Measurements from ENCODE around the gene PNISR.
"Not testable (repeated sequence)": the region's sequence is repeated elsewhere in the genome, so short reads cannot be mapped to it uniquely, and the experiment has no call there.

Gene PNISR, protein sequence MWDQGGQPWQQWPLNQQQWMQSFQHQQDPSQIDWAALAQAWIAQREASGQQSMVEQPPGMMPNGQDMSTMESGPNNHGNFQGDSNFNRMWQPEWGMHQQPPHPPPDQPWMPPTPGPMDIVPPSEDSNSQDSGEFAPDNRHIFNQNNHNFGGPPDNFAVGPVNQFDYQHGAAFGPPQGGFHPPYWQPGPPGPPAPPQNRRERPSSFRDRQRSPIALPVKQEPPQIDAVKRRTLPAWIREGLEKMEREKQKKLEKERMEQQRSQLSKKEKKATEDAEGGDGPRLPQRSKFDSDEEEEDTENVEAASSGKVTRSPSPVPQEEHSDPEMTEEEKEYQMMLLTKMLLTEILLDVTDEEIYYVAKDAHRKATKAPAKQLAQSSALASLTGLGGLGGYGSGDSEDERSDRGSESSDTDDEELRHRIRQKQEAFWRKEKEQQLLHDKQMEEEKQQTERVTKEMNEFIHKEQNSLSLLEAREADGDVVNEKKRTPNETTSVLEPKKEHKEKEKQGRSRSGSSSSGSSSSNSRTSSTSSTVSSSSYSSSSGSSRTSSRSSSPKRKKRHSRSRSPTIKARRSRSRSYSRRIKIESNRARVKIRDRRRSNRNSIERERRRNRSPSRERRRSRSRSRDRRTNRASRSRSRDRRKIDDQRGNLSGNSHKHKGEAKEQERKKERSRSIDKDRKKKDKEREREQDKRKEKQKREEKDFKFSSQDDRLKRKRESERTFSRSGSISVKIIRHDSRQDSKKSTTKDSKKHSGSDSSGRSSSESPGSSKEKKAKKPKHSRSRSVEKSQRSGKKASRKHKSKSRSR

DNA sequence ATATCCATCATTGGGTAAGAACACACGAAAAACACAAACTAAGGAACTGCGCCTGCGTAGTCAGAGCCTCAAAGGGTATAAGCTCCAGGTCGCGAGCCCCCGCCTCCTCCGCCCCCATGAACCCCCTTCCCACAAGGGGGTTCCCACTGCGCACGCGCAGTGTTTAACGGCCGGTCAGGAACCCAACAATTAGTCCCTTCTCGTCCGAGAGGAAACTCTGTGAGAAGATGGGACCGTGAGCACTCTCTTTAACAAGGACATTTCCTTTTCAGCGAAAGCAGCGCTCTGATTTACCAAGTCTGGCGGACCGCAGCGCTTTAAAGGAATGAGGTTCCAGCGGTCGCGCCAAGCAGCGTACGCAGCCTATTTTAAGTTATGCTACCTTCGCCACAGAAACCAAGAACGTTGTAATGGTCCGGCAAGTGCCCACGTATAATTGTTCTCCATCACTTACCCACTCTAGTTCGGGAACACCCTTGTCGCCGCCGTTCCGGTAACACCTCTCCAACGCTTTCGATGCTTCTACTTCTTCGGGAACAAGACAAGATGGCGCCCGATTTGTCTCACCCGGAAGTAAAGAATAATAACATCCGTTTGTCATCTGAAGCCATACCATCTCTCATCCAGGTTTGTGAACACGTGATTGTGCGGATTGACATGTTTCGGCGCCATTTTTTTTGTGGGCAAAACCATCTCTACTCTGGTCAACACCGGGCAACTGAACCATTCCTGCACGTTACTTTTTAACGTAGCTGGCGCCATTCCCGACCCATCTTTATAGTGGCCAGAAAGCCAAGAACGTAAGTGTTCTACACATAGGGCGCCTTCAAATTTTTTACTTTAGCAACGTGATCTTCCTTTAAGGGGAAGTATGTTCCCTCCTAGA, at the start of gene PNISR:
TSS of gene PNISR (minus strand) at position 548 of the 886 bp plus-strand sequence. CDS start 10,649 bp downstream, outside the sequence.
- H3K27me3 ChIP-seq (replicated peaks), result no peaks in the 10 kb centered on the region
- H3K4me3 ChIP-seq (ENCODE audit: low read depth, low read length), result peak within 1 kb of the TSS; percentile 96
- in situ Hi-C loops (cut with HindIII; ENCODE audit: low pct_ligation_motif_present, low sequenced_read_pairs), result no loop called here
- H3K36me3 ChIP-seq (replicated peaks), result no peaks in the 10 kb centered on the region
- DNase-seq, result peak; percentile 99
- H3K27ac ChIP-seq, result peak within 1 kb of the TSS; percentile 89
- TF ChIP-seq, protein P1, sequence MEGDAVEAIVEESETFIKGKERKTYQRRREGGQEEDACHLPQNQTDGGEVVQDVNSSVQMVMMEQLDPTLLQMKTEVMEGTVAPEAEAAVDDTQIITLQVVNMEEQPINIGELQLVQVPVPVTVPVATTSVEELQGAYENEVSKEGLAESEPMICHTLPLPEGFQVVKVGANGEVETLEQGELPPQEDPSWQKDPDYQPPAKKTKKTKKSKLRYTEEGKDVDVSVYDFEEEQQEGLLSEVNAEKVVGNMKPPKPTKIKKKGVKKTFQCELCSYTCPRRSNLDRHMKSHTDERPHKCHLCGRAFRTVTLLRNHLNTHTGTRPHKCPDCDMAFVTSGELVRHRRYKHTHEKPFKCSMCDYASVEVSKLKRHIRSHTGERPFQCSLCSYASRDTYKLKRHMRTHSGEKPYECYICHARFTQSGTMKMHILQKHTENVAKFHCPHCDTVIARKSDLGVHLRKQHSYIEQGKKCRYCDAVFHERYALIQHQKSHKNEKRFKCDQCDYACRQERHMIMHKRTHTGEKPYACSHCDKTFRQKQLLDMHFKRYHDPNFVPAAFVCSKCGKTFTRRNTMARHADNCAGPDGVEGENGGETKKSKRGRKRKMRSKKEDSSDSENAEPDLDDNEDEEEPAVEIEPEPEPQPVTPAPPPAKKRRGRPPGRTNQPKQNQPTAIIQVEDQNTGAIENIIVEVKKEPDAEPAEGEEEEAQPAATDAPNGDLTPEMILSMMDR (IDR thresholded peaks at IDR 0.05; ENCODE audit: low read depth, low read length, missing control alignments), result no peak

DNA sequence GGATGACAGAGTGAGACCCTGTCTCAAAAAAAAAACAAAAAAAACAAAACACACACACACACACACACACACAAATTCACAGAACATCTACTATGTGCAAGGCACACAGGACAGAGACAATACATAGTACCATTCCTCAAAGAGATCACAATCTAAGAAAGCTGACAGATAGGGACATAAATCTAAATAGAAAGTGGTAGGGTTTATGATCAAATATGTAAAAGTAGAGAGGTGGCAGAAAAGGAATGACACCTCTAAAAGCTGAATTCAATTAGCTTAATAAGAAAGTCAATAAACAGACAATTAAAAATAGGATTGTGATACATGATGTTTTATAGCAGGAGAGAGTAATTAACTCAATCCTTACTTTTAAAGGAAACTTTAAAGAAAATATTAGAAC, 48.6 kb upstream of the PNISR start:
- in situ Hi-C loops (cut with HindIII; ENCODE audit: low pct_ligation_motif_present, low sequenced_read_pairs), result no loop called here
- Histone ChIP-seq H3K4me3 (ENCODE audit: low read depth, low read length) (no peak overlapping the region), H3K36me3 (replicated peaks) (peaks cover 5% of the 10 kb centered on the region), H3K27me3 (replicated peaks) (no peaks in the 10 kb centered on the region), H3K27ac (no peak overlapping the region)
- TF ChIP-seq, protein P1 (IDR thresholded peaks at IDR 0.05; ENCODE audit: low read depth, low read length, missing control alignments), result no peak
- DNase-seq, result no peak

DNA sequence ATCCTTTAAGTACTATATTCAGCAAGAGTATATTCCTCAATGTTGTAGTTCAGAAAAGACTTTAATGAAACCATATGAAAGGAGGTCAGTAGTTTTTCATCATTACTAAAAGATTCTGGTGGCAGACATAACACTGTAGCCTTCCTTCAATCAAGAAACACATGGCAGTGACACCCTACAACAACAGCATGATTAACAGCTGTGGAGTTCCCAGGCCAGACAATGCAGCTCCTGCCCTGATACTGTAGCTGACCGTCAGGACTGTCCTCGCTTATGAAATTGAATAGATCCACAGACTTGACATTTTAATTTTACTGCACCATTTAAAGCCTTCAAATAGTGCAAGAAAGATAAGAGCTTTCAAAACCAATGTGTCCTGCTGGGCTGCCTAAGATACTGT, 46.5 kb upstream of the PNISR start:
- TF ChIP-seq, protein P1 (IDR thresholded peaks at IDR 0.05; ENCODE audit: low read depth, low read length, missing control alignments), result no peak
- Histone ChIP-seq H3K4me3 (ENCODE audit: low read depth, low read length) (no peak overlapping the region), H3K27ac (no peak overlapping the region), H3K27me3 (replicated peaks) (no peaks in the 10 kb centered on the region), H3K36me3 (replicated peaks) (peaks cover 5% of the 10 kb centered on the region)
- DNase-seq, result no peak
- in situ Hi-C loops (cut with HindIII; ENCODE audit: low pct_ligation_motif_present, low sequenced_read_pairs), result no loop called here

DNA sequence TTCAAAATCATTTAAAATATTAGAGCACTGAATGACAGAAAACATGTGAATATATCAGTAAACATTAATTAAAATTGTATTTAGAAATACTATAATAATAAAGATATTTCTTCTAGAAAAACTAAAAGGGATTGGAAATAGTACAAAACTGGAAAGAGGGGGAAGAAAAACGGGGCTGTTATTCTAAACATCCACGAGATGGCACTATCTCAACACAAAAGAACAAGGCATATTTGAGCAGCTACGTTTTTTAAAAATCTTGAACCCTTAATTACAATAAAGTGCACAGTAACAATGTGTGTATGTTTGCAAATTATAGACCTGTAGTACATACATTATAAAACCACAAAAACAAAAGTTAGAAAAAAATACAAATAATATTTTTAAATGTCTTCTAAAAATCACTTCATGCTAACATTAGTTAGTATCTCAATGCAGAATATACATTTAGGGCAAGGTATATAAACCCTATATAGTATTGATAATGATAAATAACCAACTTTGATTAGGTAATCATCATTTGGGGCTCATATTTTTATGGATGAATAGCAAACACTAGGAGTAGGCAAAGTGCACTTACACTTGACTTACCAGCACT, 42.5 kb upstream of the PNISR start:
- DNase-seq, result no peak
- H3K27ac ChIP-seq, result no peak overlapping the region
- no peak overlapping the region for H3K4me3 ChIP-seq (ENCODE audit: low read depth, low read length)
- TF ChIP-seq, protein P1 (IDR thresholded peaks at IDR 0.05; ENCODE audit: low read depth, low read length, missing control alignments), result peak; percentile 58
- H3K36me3 ChIP-seq (replicated peaks), result no peaks in the 10 kb centered on the region
- H3K27me3 ChIP-seq (replicated peaks), result no peaks in the 10 kb centered on the region
- in situ Hi-C loops (cut with HindIII; ENCODE audit: low pct_ligation_motif_present, low sequenced_read_pairs), result no loop called here

DNA sequence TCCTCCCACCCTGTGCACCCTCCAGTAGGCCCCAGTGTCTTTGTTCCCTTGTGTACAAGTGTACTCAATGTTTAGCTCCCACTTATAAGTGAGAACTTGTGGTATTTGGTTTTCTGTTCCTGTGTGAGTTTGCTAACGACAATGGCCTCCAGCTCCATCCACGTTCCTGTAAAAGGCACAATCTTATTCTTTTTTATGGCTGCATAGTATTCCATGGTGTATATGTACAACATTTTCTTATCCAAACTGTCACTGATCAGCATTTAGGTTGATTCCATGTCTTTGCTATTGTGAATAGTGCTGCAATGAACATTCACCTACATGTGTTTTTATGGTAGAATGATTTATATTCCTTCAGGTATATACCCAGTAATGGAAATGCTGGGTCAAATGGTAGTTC, 34.0 kb upstream of the PNISR start:
- DNase-seq; H3K4me3 ChIP-seq (ENCODE audit: low read depth, low read length); H3K36me3 ChIP-seq (replicated peaks); H3K27ac ChIP-seq; in situ Hi-C loops (cut with HindIII; ENCODE audit: low pct_ligation_motif_present, low sequenced_read_pairs); H3K27me3 ChIP-seq (replicated peaks): not testable (repeated sequence)
